ENCODE results near the gene FAU.
"Not testable (repeated sequence)": the region's sequence is repeated elsewhere in the genome, so short reads cannot be mapped to it uniquely, and the experiment has no call there.

Gene FAU

GRCh38 chr11:65121865-65122696 is at the start of gene FAU, which contains the start of gene MRPL49:
Gene FAU, minus strand, starts transcription at chr11:65122134. Its CDS starts 321 bp downstream, at chr11:65121813.
Gene MRPL49, plus strand, starts transcription at chr11:65122321. Its CDS starts 26 bp downstream, at chr11:65122347.
- DNase-seq (ENCODE audit: low spot score): peak; percentile 99

DNA sequence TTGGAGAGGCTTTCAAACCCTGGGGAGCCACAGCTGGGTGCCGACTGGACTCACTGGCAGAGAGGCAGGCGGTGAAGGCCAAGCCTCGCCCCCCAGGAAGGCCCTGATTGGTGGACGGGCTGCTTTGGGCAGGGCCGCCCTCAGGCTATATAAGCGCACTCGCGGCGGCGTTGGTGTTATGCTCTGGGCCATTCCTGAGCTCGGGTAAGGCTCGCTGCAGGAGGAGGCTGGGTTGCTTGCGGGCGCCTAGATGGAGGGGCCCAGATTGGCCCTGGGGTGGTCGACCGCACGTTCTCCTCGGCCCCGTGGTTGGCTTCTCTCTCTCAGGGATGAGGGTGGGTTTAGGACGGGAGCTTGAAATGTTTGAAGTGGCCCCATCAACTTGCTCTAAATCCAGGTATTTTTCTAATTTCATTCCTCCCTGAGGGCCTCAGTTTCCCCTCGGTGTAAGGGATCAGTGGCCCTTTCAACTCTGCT is 48.2 kb upstream of the FAU start, which contains the start of gene SPDYC:
Gene SPDYC (plus strand): TSS at position 176 of the 477 bp plus-strand sequence. CDS start 1,125 bp downstream, outside the sequence.
- no peak for DNase-seq (ENCODE audit: low spot score)

DNA sequence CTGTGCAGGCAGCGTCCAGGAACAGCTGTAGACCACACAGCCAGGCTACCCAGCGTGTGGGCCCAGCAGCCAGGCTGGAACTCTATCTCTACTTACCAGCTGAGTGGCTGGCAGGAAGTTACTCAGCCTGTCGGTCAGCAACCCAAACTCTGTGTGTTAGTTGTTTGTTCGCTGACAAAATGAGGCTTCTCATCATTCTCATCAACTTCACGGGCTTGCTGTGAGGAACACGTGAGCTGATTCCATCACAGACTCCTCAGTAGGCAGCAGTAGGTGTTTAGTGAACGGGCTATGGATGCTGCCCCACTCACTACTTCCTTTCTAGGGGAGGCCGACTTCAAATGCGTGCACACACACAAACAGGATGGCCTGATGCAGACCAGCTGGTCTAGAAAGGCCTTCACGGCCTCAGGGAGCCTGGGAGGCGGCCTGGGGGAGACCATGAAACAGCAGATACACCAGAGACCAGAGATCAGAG is 47.3 kb upstream of the FAU start:
- DNase-seq (ENCODE audit: low spot score): no peak

DNA sequence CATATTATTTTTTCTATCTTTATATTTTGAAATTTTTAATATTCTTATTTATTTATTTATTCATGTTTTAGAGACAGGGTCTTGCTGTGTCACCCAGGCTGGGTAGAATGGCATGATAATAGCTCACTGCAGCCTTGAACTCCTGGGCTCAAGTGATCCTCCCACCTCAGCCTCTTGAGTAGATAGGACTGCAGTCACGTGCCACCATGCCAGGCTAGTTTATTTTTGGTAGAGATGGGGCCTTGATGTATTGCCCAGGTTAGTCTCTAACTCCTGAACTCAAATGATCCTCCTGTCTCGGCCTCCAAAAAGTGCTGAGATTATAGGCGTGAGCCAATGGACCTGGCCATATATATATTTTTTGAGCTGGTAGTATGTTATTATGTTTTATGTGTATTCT is 45.7 kb upstream of the FAU start:
- DNase-seq (ENCODE audit: low spot score): no peak

DNA sequence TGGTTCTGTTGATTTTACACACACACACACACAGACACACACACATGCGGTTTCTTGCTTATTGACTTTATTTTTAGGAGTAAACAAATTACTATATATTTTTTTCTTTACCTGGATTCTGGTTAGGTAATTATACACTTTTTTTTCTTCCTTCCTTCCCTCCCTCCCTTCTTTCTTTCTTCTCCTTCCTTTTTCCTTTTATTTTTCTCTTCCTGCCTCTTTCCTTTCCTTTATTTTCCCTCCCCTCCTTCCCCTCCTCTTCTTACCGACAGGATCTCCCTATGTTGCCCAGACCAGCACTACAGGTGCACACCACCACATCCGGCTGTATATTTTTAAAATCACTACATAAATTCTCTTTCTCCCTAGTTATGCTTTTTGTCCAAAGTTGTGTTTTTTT is 45.0 kb upstream of the FAU start:
- no peak for DNase-seq (ENCODE audit: low spot score)

GRCh38 chr11:65165410-65166317 is 43.7 kb upstream of the FAU start:
- no peak for DNase-seq (ENCODE audit: low spot score)

GRCh38 chr11:65163684-65164083 is 41.8 kb upstream of the FAU start:
- DNase-seq (ENCODE audit: low spot score): no peak

GRCh38 chr11:65160643-65161042 is 38.7 kb upstream of the FAU start:
- DNase-seq (ENCODE audit: low spot score): no peak

DNA sequence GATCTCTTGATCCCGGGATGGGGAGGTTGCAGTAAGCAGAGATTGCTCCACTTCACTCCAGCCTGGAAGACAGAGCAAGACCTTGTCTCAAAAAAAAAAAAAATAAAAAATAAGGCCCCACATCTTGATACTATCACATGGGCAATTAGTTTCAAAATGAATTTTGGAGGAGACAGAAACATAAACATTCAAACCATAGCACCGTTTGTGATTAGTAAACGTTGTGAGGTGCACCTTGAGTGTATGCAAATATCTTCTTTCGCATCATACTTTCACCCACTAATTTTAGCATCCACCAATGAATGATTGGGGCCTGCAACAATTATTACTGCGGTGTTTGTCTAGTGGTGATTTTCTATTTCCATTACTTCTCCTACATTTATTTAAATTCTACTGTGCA is 37.1 kb upstream of the FAU start:
- DNase-seq (ENCODE audit: low spot score): no peak

DNA sequence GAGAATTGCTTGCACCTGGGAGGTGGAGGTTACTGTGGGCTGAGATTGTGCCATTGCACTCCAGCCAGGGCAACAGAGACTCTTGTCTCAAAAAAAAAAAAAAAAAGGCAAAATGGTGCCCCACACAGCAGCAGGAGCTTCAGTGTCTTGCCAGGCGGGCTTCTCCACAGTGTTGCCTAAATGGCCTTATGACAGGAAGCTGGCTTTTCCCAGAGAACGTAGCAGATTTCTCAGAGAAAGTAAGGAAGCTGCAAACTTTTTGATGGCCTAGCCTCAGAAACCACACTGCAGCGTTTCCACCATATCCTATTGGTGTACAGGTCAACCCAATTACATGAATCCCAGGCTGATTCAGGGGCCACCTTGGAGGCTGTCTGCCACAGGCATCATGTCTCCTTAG is 35.4 kb upstream of the FAU start:
- DNase-seq (ENCODE audit: low spot score): no peak

GRCh38 chr11:65156926-65157325 is 35.0 kb upstream of the FAU start:
- DNase-seq (ENCODE audit: low spot score): no peak

DNA sequence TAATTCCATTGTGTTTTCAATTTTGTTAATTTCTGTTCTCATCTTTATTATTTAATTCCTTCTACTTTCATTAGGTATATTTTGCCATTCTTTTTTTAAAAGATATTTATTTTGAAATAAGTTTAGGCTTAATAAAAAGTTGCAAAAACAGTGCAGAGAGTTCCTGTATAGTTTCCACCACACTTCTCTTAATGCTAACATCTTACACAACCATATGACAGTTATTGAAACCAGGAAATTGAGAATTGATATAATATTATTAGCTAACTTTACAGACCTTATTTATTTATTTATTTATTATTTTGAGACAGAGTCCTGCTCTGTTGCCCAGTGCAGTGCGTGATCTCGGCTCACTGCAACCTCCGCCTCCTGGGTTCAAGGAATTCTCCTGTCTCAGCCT is 34.3 kb upstream of the FAU start:
- DNase-seq (ENCODE audit: low spot score): no peak

DNA sequence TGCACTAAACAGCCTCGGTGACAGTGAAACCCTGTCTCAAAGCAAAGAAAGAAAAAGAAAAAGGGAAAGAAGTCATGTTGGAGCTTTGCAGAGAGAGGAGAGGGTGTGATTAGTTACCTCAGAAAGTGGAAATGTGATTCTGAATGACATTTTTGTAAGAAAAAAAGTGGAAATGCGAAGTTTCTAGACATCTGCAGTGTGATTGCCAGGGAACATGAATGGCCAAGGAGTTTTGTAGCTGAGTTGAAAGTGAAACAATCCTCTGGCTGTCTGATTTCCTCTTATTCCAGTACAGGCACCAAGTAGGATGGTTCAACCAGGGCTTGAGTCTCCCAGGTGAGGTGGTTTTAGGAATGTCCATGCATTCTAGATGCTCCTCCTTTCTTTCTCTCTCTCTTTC is 30.2 kb upstream of the FAU start:
- no peak for DNase-seq (ENCODE audit: low spot score)

- DNase-seq (ENCODE audit: low spot score): no peak
These were observed 29.5 kb upstream of the FAU start for GRCh38 chr11:65151331-65151899.

DNA sequence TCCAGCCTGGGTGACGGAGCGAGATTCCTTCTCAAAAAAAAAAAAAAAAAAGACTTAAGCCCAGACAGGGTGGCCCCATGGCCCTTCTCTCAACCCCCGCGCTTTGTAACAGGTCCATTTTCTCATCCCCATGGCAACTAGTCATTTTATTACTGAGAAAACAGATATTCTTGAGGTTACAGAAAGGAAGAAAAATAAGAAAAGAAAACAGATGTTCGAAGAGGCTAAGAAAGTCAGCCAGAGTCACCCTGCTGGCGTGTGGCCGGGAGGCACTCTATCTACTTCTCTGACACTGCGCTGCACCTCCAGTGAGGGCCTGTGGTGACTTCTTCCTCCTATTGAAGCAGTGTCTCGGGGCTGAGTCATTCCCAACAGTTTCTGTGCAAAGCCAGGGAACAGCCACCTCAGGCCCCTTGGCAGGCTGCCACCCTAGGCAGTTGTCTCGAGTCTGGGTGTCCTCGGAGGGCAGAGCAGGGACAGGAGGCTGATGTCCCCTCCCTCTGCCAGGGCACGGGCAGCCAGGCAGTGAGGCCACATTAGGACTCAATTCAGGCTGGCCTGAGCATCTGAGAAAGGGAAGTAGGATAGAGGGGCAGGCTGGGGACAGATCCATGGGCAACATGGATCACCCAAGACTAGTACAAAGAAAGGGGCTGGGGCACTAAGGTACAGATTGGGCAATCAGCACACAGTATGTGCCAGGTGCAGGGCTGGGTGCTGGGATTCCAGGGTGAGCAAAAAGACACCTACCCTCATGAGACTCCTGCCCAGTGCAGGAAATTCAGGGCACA is 28.8 kb upstream of the FAU start:
- DNase-seq (ENCODE audit: low spot score): peak; percentile 31

DNA sequence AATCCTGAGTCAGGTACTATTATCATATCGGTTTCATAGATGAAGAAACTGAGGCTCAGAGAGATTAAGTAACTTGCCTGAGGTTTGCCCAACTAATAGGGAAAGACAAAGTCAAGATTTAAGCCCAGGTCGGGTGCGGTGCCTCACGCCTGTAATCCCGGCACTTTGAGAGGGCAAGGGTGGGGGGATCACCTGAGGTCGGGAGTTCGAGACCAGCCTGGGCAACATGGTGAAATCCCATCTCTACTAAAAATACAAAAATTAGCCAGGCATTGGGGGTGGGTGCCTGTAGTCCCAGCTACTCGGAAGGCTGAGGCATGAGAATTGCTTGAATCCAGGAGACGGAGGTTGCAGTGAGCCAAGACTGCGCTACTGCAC is 28.2 kb upstream of the FAU start:
- DNase-seq (ENCODE audit: low spot score): not testable (repeated sequence)

DNA sequence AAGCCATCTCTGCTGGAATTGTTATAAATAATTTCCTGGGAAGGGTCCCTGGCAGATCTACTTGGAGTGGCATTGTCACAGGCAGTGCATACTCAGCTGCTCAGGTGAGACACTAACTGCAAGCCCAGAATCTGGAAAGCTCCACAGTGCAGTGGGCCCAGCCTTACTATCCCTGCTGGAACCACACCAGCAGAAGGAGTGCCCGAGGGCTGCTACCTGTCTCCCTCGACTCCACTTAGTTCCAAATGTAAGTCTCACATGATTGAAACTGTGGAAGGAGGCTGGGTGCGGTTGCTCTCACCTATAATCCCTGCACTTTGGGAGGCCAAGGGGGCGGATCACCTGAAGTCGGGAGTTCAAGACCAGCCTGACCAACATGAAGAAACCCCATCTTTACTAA is 26.7 kb upstream of the FAU start:
- no peak for DNase-seq (ENCODE audit: low spot score)

GRCh38 chr11:65147352-65148075 is 25.6 kb upstream of the FAU start:
- no peak for DNase-seq (ENCODE audit: low spot score)

- DNase-seq (ENCODE audit: low spot score): no peak
These were observed 20.1 kb upstream of the FAU start for GRCh38 chr11:65141896-65142494.

GRCh38 chr11:65136515-65137096 is 14.7 kb upstream of the FAU start:
- DNase-seq (ENCODE audit: low spot score): no peak
